SJSA1 (cell line): Measurements from ENCODE around the gene FCHO1. TPM values are rescaled to one million over a fixed set of nuclear protein-coding genes. Genes with fewer than 3 reads are reported as not detected.
"Not testable (repeated sequence)": the region's sequence is repeated elsewhere in the genome, so short reads cannot be mapped to it uniquely, and the experiment has no call there.

ENCODE experiments used
- DNase-seq, 2 experiments: peaks; one replicate each; pipeline ENCODE4 v3.0.0-alpha.2; 2015 to 2020; ENCODE audit warnings: low spot score in 2 of 2, low read depth in 1 of 2
- H3K27ac ChIP-seq: fragments of 250-450 bp; sonication (Bioruptor Pico); 2 replicates; pipeline ENCODE4 v1.5.1; 2020; ENCODE audit warnings: mild to moderate bottlenecking, moderate library complexity
- H3K27me3 ChIP-seq: fragments of 250-450 bp; sonication (Bioruptor Pico); replicated peaks from 2 replicates; pipeline ENCODE4 v1.5.1; 2020; ENCODE audit warnings: mild to moderate bottlenecking, moderate library complexity
- H3K36me3 ChIP-seq: fragments of 250-450 bp; sonication (Bioruptor Pico); 2 replicates; pipeline ENCODE4 v1.5.1; 2020; ENCODE audit warnings: mild to moderate bottlenecking
- H3K4me1 ChIP-seq: fragments of 250-450 bp; sonication (Bioruptor Pico); replicated peaks from 2 replicates; pipeline ENCODE4 v1.6.1; 2021; ENCODE audit warnings: mild to moderate bottlenecking
- H3K4me3 ChIP-seq: fragments of 250-450 bp; sonication (Bioruptor Pico); 2 replicates; pipeline ENCODE4 v1.5.1; 2020; ENCODE audit warnings: mild to moderate bottlenecking
- H3K9me3 ChIP-seq: fragments of 250-450 bp; sonication (Bioruptor Pico); replicated peaks from 2 replicates; pipeline ENCODE4 v1.5.1; 2020; ENCODE audit warnings: mild to moderate bottlenecking
- total RNA-seq: library from RNA; depleted of rRNA; stranded (reverse); fragments of >200 nt; shearing (Covaris generic); gene quantifications from 2 replicates; pipeline ENCODE4 v1.2.3, GENCODE V29; 2014

The FCHO1 gene
- total RNA-seq, 1 experiment from 2014 or later = 0.63 TPM

DNA sequence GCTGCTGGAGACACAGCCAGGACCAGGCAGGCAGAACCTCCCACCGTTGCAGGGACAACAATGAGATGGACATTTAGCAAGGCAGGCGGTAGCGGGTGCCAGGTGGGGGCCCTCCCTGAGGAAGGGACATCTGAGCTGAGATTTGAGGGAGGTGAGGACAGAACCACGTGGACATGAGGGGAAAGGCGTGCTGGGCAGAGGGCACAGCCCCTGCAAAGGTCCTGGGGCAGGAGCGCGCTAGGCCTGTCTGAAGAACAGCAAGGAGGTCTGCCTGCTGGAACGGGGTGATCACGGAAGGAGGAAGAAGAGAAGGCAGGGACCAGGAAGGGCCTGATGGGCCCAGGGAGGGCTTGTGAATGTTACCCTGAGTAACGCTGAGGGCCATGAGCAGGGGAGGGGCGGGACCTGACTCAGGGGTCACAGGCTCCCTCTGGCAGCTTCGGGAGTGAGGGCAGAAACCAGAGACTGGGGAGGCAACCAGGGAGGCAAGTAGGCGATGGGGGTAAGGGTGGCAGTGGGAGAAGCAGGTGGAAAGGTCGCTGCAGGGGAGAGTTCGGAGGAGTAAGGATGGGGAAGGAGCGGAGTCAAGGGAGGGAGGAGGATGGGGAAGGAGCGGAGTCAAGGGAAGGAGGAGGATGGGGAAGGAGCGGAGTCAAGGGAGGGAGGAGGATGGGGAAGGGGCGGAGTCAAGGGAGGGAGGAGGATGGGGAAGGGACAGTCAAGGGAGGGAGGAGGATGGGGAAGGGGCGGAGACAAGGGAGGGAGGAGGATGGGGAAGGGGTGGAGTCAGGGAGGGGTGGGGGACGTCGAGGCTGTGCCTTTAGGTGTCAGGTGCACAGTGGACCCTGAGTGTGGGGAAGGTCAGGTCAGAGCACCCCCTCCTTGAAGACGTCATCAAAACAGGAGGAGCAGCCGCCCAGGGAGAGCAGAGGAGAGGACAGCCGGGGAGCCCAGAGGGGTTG is 28.0 kb downstream of the FCHO1 start:
- H3K36me3 ChIP-seq = no peaks in the 10 kb centered on the region
- H3K9me3 ChIP-seq = no peaks in the 10 kb centered on the region
- H3K4me3 ChIP-seq = no peak overlapping the region
- no peak overlapping the region for H3K27ac ChIP-seq
- H3K4me1 ChIP-seq = no peaks in the 10 kb centered on the region
- H3K27me3 ChIP-seq = 0 out of 2 replicates have a peak, but pooled peaks cover 2% of the 10 kb centered on the region
- no peak for DNase-seq

DNA sequence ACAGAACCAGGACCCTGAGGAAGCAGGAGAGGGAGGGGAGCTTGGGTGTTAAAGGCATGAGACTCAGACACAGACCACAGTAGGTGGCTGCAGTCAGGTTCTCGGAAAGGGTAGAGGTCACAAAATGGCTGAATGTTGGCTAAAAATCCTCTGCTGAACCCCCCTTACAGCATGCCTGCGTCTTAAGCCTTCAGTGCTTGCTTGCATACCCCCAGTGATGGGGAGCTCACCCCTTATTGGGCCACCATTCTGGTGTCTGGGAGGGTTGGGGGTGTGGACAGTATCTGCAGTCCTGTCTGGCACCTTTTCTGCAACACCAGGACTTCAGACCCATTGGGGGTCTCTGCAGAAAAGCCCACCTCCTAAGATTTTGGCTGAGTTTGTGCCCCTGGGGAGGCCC is 29.5 kb downstream of the FCHO1 start:
- H3K9me3 ChIP-seq = no peaks in the 10 kb centered on the region
- no peaks in the 10 kb centered on the region for H3K36me3 ChIP-seq
- no peak overlapping the region for H3K4me3 ChIP-seq

DNA sequence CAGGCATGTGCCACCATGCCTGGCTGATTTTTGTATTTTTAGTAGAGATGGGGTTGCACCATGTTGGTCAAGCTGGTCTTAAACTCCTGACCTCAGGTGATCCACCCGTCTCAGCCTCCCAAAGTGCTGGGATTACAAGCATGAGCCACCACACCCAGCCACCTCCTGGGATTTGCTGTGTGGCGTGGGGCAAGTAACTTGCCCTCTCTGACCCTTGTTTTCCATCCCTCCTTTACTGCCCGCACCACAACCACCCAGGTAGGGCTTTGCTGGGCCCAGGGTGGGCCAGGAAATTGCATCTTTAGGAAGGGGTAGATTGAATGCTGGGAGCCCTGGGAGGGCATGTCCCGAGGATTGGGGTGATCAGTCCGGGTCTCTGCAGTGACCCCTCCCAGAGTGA is 32.4 kb downstream of the FCHO1 start:
- not testable (repeated sequence) for H3K27ac ChIP-seq, DNase-seq, H3K4me1 ChIP-seq, H3K9me3 ChIP-seq, H3K4me3 ChIP-seq, H3K36me3 ChIP-seq, H3K27me3 ChIP-seq

More for the DNA sequence above, 29.5 kb downstream of the FCHO1 start:
- H3K27me3 ChIP-seq = no peaks in the 10 kb centered on the region
- H3K4me1 ChIP-seq = no peaks in the 10 kb centered on the region
- no peak for DNase-seq
- H3K27ac ChIP-seq = no peak overlapping the region

DNA sequence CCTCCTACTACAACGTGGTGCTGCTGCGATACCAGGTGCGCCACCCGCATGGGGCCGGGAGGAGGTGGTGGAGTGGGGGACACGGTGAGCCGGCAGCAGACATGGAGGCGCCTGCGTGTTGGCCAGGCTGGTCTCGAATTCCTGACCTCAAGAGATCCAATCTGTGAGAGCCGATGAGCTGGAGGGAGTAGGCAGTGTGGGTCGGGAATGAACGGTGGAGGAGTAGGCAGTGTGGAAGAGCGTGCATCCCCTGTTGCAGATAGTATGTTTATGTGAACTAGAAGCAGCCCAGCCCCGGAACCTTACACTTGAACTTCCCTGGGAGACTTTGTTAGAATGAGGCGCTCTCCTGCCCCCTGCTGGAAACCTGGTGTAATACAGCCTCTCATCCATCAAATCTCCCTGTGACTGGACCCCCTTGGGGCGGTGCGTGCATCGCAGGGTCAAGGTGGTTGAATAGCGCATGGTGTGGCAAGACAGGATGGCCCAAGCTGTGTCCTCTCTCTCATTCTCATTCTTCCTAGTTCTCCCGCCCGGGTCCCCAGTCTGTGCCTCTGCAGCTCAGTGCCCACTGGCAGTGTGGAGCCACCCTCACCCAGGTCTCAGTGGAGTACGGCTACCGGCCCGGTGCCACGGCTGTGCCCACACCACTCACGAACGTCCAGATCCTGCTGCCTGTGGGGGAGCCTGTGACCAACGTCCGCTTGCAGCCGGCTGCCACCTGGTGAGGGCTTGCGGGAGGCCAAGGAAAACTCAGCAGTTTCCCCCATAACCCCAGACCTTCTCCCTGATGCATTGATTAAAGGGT is 33.1 kb downstream of the FCHO1 start:
- Histone ChIP-seq H3K36me3 (no peaks in the 10 kb centered on the region), H3K9me3 (no peaks in the 10 kb centered on the region), H3K4me3 (no peak overlapping the region), H3K4me1 (no peaks in the 10 kb centered on the region), H3K27ac (no peak overlapping the region), H3K27me3 (peaks cover 6% of the 10 kb centered on the region; the same call in 1 of the 2 replicates)
- peak; percentile 36 to 65 for DNase-seq

DNA sequence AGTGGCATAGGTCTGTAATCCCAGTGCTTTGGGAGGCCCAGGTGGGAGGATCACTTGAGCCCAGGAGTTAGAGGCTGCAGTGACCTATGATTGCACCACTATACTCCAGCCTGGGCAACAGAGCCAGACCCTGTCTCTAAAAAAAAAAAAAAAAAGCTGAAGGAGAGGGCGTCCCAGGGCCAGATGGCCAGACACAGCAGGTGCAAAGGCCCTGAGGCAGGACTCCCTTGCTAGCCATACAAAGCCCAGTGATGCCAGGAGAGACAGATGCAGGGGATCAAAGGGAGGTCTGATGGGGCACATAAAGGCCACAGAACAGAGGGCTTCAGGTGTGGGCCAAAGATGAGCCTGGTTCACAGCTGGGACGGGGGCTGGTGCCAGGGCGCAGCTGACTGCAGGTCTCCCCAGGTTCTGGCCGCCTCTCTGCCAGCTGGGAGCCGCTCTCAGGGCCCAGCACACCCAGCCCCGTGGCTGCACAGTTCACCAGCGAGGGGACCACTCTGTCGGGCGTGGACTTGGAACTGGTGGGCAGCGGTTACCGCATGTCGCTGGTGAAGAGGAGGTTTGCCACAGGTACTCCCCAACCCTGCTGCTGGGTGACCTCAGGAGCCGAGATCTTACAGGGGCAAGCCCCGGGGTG is 36.1 kb downstream of the FCHO1 start:
- no peak overlapping the region for H3K4me3 ChIP-seq
- H3K27ac ChIP-seq = no peak overlapping the region
- H3K9me3 ChIP-seq = no peaks in the 10 kb centered on the region
- peaks cover 17% of the 10 kb centered on the region for H3K27me3 ChIP-seq
- H3K36me3 ChIP-seq = no peaks in the 10 kb centered on the region
- no peaks in the 10 kb centered on the region for H3K4me1 ChIP-seq
- DNase-seq = no peak

DNA sequence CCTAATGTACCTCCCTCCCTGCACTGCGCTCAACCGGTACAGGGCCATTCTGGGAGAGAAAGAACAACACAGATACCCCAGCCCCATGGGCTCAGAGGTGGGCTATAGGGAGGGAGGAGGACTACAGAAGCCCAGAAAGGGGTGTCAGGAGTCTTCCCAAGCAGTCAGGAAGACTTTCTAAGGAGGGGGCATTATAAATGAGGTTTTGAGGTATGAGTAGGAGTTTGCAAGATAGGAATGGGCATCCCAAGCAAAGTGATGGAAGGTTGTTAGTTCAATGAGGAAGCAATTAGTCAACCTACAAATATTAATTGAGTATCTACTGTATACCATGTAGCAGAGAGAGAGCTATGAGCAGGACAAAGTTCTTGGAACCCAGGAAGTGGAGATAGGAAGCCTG is 37.4 kb downstream of the FCHO1 start:
- Histone ChIP-seq H3K4me3 (no peak overlapping the region), H3K9me3 (no peaks in the 10 kb centered on the region), H3K27ac (no peak overlapping the region), H3K4me1 (no peaks in the 10 kb centered on the region), H3K27me3 (peaks cover 18% of the 10 kb centered on the region), H3K36me3 (no peaks in the 10 kb centered on the region)
- DNase-seq = no peak

DNA sequence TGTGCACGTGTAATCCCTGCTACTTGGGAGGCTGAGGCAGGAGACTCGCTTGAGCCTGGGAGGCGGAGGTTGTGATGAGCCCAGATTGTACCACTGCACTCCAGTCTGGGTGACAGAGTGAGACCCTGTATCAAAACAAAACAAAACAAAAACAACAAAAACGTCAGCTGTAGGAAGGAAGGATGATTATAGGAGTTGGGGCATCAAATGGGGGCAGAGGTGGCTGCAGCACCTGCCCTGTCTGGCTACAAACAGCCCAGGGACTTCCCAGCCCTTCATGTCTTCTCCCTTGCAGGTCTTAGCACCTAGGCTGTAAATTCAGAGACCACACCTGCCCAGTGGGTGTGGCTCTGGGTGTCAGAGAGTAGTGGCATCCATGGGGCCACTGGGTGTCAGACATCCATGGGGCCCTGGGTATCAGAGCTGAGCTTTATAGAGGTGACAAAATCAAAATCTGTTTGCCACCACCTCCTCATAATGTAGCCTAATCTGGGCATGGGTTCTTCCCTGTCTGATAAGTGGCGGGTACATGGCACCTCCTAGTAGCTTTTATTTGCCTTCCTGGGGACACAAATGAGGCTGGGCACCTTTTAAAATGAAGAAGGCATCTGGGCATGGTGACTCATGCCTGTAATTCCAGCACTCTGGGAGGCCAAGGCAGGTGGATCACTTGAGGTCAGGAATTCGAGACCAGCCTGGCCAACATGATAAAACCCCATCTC is 38.9 kb downstream of the FCHO1 start:
- Histone ChIP-seq H3K4me1 (no peaks in the 10 kb centered on the region), H3K4me3 (no peak overlapping the region), H3K27ac (no peak overlapping the region), H3K9me3 (no peaks in the 10 kb centered on the region), H3K27me3 (peaks cover 33% of the 10 kb centered on the region), H3K36me3 (no peaks in the 10 kb centered on the region)
- DNase-seq = no peak

DNA sequence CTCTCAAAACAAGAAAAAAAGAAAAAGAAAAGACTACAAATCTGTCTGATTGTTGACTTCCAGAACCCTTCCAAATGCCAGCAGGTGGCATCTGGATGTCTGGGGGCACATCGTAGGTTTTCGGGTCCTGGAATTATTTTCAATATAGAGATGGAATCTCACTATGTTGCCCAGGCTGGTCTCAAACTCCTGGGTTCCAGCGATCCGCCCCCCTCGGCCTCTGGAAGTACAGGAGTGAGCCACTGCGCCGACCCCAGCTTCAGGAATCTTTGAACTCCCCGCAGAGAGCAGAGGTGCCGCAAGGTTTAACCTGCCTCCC is 43.1 kb downstream of the FCHO1 start:
- H3K4me3 ChIP-seq = no peak overlapping the region
- no peak for DNase-seq
- no peaks in the 10 kb centered on the region; the same call in 1 of the 2 replicates for H3K4me1 ChIP-seq
- no peaks in the 10 kb centered on the region for H3K9me3 ChIP-seq
- no peak overlapping the region for H3K27ac ChIP-seq
- H3K27me3 ChIP-seq = peaks cover 44% of the 10 kb centered on the region
- no peaks in the 10 kb centered on the region for H3K36me3 ChIP-seq

DNA sequence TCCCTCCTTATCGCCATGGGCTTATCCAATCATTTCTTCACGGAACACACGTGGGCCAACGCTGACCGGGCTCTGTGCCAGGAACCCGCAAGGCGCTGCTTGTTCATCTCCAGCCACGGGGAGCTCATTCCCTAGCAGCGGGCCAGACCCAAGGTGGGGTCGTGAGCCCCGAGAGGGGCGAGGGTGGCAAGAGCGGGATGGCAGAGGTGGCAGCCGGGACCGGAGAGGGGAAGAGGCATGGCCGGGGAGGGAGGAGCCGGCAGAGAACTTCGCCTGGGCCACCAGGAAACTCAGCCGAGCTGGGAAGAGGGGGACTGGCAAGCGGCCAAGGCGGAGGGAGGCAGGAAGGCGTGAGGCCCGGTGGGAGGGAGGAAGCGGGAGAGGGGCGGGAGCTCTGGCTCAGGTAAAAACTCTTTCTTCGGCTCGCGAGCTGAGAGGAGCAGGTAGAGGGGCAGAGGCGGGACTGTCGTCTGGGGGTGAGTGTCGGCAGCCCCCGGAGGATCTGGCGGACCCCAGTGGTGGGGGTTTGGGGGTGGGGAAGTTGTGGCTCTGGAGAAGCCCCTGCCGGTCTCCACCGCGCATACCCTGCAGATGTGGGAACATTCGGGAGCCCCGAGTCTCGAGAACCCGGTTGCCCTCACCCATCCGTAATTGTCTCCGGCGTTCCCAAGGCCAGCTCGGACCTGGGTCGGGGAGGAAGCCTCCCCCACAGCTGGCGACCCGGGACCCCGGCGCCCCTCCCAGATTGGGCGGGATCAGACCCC is 43.6 kb downstream of the FCHO1 start, which contains the start of gene B3GNT3:
Gene B3GNT3, plus strand, starts transcription at position 408 of the 764 bp plus-strand sequence. CDS start 12,670 bp downstream, outside the sequence.
- Histone ChIP-seq H3K27me3 (peaks cover 44% of the 10 kb centered on the region), H3K4me3 (no peak within 1 kb of the TSS), H3K36me3 (no peaks in the 10 kb centered on the region), H3K4me1 (no peaks in the 10 kb centered on the region; the same call in 1 of the 2 replicates), H3K27ac (no peak within 1 kb of the TSS), H3K9me3 (no peaks in the 10 kb centered on the region)
- DNase-seq = no peak

DNA sequence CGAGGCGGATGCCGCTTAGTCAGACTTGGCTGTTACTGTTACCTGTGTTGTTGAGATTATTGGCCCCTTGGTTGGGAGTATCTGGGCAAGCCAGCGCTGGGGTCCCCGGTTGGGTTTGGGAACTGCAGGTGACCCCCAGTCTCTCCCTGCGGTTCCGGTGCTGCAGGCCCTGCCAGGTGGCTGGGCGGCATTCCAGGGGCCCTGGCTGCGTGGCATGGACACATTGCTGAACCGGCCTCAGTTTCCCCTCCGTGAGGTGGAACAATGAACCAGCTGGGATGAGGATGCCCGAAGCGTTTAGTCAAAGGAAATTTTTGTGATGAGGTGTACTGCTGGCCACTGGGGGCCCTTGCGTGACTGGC is 44.2 kb downstream of the FCHO1 start:
- peaks cover 46% of the 10 kb centered on the region for H3K27me3 ChIP-seq
- no peaks in the 10 kb centered on the region for H3K36me3 ChIP-seq
- no peaks in the 10 kb centered on the region for H3K9me3 ChIP-seq
- no peak overlapping the region for H3K4me3 ChIP-seq
- H3K4me1 ChIP-seq = no peaks in the 10 kb centered on the region; the same call in 1 of the 2 replicates
- no peak overlapping the region for H3K27ac ChIP-seq
- DNase-seq = no peak

DNA sequence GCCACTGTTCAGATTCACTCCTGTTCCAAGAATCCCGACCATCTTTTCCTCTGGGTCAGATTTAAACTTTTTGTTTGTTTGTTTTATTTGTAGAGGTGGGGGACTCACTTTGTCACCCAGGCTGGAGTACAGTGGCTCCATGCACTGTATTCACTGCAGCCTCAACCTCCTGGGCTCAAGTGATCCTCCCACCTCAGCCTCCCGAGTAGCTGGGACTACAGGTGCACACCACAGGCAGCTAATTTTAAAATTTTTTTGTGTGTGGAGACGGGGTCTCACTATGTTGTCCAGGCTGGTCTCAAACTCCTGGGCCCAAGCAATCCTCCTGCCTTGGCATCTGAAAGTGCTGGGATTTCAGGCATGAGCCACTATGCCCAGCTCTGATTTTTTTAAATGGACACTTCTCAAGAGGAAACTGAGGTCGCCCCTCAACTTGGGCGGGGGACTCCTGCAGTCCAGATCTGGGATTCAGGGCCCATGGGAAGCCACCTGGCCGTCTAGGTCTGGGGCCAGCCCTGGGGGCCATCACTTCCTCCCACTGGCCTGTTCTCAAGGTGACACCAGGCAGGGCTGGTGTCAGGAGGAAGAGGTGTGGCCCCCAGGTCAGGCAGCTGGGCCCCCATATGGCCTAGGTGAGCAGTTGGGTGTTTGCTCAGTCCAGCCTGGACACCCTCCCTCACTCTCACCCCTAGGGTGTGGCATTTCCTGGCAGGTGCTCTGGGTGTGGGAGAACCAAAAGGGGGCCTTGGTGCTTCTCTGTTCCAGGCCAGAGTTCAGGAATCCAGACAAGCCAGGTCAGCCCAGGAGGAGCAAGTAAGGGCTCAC is 44.9 kb downstream of the FCHO1 start:
- Histone ChIP-seq H3K4me3 (no peak overlapping the region), H3K27me3 (peaks cover 41% of the 10 kb centered on the region), H3K4me1 (no peaks in the 10 kb centered on the region; the same call in 1 of the 2 replicates), H3K9me3 (no peaks in the 10 kb centered on the region), H3K36me3 (no peaks in the 10 kb centered on the region), H3K27ac (no peak overlapping the region)
- DNase-seq = no peak

DNA sequence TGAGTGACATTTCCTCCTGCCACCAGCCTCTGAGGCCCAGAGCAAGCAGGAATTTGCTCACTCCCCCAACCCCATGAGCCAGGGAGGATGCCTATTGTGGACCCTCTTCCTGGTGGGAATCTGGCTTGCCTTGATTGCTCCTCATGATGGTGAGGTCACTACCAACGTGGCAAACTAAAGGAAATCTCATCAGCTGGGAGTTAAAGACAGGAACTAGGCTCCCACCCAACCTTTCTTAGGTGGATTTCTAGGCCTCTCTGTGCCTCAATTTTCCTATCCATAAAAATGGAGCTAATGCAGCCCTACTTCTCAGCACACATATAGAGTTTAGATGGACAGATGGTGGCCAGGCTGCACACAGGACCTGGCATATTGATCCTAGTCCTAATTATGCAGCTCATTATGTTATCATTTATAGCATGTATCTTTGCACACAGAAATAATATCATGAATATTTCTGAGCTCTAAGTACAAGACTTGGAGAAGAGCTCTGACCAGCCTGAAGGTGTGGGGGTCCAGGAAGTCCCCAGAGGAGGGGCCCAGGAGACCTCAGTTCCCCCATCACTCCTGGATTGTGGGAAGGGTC is 45.7 kb downstream of the FCHO1 start:
- DNase-seq = no peak
- H3K27me3 ChIP-seq = peaks cover 41% of the 10 kb centered on the region

More for the DNA sequence above, 45.7 kb downstream of the FCHO1 start:
- Histone ChIP-seq H3K4me3 (no peak overlapping the region), H3K27ac (no peak overlapping the region), H3K36me3 (no peaks in the 10 kb centered on the region), H3K4me1 (no peaks in the 10 kb centered on the region; the same call in 1 of the 2 replicates), H3K9me3 (no peaks in the 10 kb centered on the region)
